GM15510 (cell line): Measurements from ENCODE around the gene NCOA6.

ENCODE experiments used
- POLR2A ChIP-seq: IDR thresholded peaks from 3 replicates; pipeline ENCODE4 v1.6.1; 2011; ENCODE audit warnings: borderline replicate concordance; ENCODE audit not compliant: insufficient read length; ENCODE audit errors: extremely low read depth

Gene NCOA6

GRCh38 chr20:34825530-34826362 is at the start of gene NCOA6:
NCOA6 (minus strand) TSS chr20:34825651; CDS start chr20:34782355, 43,296 bp downstream.
- TF ChIP-seq POLR2A: peak; percentile 57

GRCh38 chr20:34874094-34874654 is 48.7 kb upstream of the NCOA6 start:
- TF ChIP-seq POLR2A: no peak

GRCh38 chr20:34873583-34874093 is 48.2 kb upstream of the NCOA6 start:
- TF ChIP-seq POLR2A: no peak

DNA sequence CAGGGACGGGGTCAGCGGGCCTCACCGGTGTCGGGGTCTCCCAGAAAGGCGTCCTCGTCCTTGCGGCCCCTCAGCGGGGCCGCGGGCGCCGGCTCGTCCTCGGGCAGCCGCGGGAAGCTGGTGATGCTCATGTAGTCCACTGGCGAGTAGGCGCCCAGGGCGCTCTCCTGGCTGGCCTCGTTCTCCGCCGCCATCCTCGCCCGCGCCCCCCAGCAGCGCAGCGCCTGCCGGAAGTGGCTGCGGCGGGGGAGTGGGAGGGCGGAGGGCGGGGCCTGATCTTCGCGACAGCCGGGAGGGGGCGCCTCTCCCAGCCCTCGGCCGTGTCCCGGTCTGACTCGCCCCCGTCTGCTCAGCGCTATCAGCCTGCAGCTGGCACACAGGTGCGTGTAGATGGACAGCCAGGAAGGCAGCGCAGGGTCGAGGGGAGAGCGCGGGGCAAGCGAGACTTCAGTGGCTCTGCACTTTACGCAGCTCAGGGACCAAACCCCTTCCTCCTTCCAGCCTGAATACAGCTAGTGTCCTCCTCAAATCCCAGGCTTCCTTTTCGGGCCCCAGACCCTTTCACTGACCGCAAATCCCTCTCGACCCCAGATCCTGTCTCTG is 47.3 kb upstream of the NCOA6 start, which contains the start of gene GGT7:
Gene GGT7 (minus strand): TSS at position 235 of the 603 bp plus-strand sequence. CDS start 41 bp downstream, at position 194.
- peak; percentile 55 for TF ChIP-seq POLR2A

- TF ChIP-seq POLR2A: no peak
Measured at GRCh38 chr20:34871966-34872621, 46.6 kb upstream of the NCOA6 start.

DNA sequence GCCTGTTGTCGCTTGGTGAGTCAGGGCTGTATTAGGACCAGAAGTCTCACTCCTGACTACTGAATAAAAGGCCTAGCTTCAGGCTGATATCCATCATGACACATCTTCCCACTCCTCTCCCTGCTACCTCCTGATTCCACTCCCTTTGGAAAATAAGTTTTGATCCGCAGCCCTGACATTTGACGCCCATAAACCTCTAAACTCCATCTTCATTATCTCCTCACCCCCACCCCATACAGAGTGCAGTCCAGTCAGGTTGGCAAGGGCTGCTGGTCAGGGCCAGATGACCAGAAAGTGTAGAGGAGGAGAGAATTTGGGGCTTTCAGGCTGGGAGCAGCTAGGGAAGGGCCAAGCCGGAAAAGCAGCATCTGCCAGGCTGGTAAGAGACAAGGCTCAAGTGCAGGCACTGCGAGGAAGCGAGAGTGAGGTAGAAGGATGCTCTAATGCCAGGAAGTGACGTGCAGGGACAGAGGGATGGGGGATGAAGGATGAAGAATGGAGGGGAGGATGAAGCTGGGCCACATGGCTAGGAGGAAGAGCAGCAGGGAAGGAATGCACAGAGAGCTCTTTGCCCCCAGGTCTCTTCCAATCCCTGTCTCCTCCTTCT is 46.0 kb upstream of the NCOA6 start:
- no peak for TF ChIP-seq POLR2A

GRCh38 chr20:34864216-34864615 is 38.8 kb upstream of the NCOA6 start:
- no peak for TF ChIP-seq POLR2A

- TF ChIP-seq POLR2A: no peak
Measured at GRCh38 chr20:34863421-34863965, 38.0 kb upstream of the NCOA6 start.

- TF ChIP-seq POLR2A: no peak
Measured at GRCh38 chr20:34862724-34863123, 37.3 kb upstream of the NCOA6 start.

DNA sequence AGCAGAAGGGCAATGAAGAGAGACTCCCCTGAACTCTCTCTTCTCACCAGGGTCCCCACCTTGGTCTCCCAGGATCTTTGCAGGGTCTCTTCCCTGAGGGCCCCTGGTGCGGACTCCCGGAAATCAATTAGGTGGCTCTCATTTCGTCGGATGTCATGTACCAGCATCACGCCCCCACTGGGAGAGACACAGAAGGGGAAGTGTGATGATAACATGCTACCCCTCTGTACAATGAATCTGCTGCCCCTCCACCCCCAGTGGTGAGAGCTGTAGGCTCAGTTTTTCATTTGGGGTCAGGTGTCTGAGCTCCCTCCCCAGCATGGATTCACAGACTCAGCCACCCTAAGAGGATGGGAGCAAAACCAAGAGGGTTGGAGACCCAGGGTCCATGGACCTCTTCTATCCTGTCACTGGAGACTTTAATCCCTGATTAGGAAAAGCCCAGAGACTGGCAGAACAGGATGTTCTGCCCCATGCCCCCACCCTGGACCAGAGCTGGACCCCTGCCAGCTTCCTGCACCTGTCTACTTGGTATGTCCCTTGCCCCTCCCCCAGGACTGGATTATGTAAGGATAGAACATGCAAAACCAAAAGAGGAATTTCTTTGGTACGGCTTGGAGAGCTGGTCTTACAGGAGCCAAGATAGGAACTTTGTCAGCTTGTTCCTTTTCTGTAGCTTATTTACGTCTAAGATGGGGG is 36.1 kb upstream of the NCOA6 start:
- no peak for TF ChIP-seq POLR2A

- TF ChIP-seq POLR2A: no peak
Measured at GRCh38 chr20:34859826-34860545, 34.5 kb upstream of the NCOA6 start.

DNA sequence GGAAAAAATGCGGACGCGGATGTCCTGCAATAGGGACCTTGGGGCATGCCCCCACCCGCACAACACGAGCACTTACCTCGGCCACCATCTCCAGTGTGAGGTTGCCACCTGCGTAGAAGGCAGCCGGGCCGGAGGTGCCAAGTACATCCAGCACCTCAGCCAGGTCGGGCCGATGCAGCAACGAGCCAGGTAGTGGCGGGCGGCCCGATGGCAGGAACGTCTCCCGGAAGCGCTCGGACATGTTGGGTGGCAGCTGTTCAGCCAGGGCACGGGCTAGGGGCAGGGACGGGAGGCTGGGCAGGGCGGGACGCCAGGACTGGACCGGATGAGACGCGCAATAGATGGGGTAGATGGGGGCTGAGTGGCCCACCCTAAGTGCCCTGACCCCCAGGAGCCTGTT is 33.9 kb upstream of the NCOA6 start:
- no peak for TF ChIP-seq POLR2A

DNA sequence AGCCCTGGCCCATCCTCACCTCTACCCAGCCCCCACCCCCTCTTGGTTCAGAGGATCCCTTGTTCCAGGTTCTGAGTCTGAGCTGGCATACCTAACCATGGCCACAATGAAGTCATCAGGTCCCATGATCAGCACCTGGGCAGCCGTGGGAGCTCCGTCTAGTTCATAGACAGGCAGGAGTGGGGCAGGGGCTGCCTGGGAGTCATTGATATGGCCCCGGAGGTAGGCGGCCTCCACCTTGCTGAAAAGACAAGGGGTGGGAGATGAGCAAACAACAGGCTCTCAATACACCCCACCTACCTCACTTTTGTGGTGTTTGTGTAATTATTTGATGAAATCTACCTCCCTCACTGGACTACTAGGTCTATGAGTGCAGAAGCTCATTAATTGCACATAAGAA is 26.8 kb upstream of the NCOA6 start:
- no peak for TF ChIP-seq POLR2A
